ENCODE data around the gene PHKA2.
"Not testable (repeated sequence)": the region's sequence is repeated elsewhere in the genome, so short reads cannot be mapped to it uniquely, and the experiment has no call there.

Gene PHKA2

GRCh38 chrX:18855919-18856644, 127.8 kb downstream of the PHKA2 start:
- DNase-seq: no peak

GRCh38 chrX:18847901-18848300, 136.0 kb downstream of the PHKA2 start:
- DNase-seq: not testable (repeated sequence)

Data from CD4-positive, alpha-beta T cell treated with Interleukin-12 subunit alpha and Interleukin-12 subunit beta, for 1 hour (primary cell).